ENCODE measurements around the gene SUSD1. TPM values are rescaled to one million over a fixed set of nuclear protein-coding genes. Genes with fewer than 3 reads are reported as not detected.

Gene SUSD1
- total and polyA plus RNA-seq, 9 of the 15 experiments (the other 6 are each of a cell fraction or from before 2014, with no cell fraction given) = 10.9 to 44.4 (median 36.1) TPM

- TF ChIP-seq DACH1 (IDR thresholded peaks at IDR 0.05; ENCODE audit: partially characterized antibody) = no peak
- no peak for TF ChIP-seq RAD21 (CRISPR knock-in tag; conservative IDR thresholded peaks at IDR 0.05 in 1 of 2, IDR thresholded peaks at IDR 0.05 in 1 of 2)
- TF ChIP-seq ZNF57 (CRISPR knock-in tag; IDR thresholded peaks at IDR 0.05) = no peak
- no peak for TF ChIP-seq ELF2 (CRISPR knock-in tag; IDR thresholded peaks at IDR 0.05)
- no peak for TF ChIP-seq AFF1 (IDR thresholded peaks at IDR 0.05; ENCODE audit: low read depth in 1 of 2, partially characterized antibody in 2 of 2)
- no peak for TF ChIP-seq MLX (CRISPR knock-in tag; conservative IDR thresholded peaks at IDR 0.05)
- TF ChIP-seq MYNN (IDR thresholded peaks at IDR 0.05) = no peak
- TF ChIP-seq MYNN (CRISPR knock-in tag; IDR thresholded peaks at IDR 0.05) = no peak
- no peak for TF ChIP-seq ZNF695 (CRISPR knock-in tag; IDR thresholded peaks at IDR 0.05)
- TF ChIP-seq NUFIP1 (IDR thresholded peaks at IDR 0.05; ENCODE audit: partially characterized antibody) = no peak
- TF ChIP-seq SPI1 (IDR thresholded peaks at IDR 0.05; ENCODE audit: borderline replicate concordance, low read depth, low read length) = no peak
- no peak for TF ChIP-seq NR2F6 (CRISPR knock-in tag; IDR thresholded peaks at IDR 0.05)
- peak; percentile 23; the same call in 1 of the 2 replicates for TF ChIP-seq TCFL5 (CRISPR knock-in tag; conservative IDR thresholded peaks at IDR 0.05)
- no peak for TF ChIP-seq CBFA2T2 (conservative IDR thresholded peaks at IDR 0.05)
- 0 out of 4 replicates have a peak, but pooled peaks of 1 of the 2 experiments have one; percentile 29 for TF ChIP-seq FOXA3 (CRISPR knock-in tag; conservative IDR thresholded peaks at IDR 0.05 in 1 of 2, IDR thresholded peaks at IDR 0.05 in 1 of 2)
- no peak for TF ChIP-seq SIN3B (IDR thresholded peaks at IDR 0.05; ENCODE audit: low read depth)
- no peak for TF ChIP-seq ZBTB1 (CRISPR knock-in tag; IDR thresholded peaks at IDR 0.05; ENCODE audit: borderline replicate concordance, low read depth)
- TF ChIP-seq HES1 (IDR thresholded peaks at IDR 0.05; ENCODE audit: low read depth) = no peak
- TF ChIP-seq USF1 (CRISPR knock-in tag; IDR thresholded peaks at IDR 0.05) = no peak
- no peak for TF ChIP-seq XRCC5 (IDR thresholded peaks at IDR 0.05; ENCODE audit: low read depth, low read length)
- no peak for TF ChIP-seq FUS (optimal IDR thresholded peaks at IDR 0.05; ENCODE audit: low read depth, low read length)
- no peak for TF ChIP-seq ZNF347 (CRISPR knock-in tag; IDR thresholded peaks at IDR 0.05; ENCODE audit: low read depth)
- TF ChIP-seq STAT5B (CRISPR knock-in tag; IDR thresholded peaks at IDR 0.05) = no peak
- no peak for TF ChIP-seq NR2C2 (CRISPR knock-in tag; IDR thresholded peaks at IDR 0.05)
- no peak for TF ChIP-seq NR2C2 (tag; IDR thresholded peaks at IDR 0.05)
Measured at GRCh38 chr9:112194969-112195431, 19.9 kb upstream of the SUSD1 start (continued).

Measured in K562 (cell line).